ENCODE measurements around the gene TRABD2B.

Gene TRABD2B

DNA sequence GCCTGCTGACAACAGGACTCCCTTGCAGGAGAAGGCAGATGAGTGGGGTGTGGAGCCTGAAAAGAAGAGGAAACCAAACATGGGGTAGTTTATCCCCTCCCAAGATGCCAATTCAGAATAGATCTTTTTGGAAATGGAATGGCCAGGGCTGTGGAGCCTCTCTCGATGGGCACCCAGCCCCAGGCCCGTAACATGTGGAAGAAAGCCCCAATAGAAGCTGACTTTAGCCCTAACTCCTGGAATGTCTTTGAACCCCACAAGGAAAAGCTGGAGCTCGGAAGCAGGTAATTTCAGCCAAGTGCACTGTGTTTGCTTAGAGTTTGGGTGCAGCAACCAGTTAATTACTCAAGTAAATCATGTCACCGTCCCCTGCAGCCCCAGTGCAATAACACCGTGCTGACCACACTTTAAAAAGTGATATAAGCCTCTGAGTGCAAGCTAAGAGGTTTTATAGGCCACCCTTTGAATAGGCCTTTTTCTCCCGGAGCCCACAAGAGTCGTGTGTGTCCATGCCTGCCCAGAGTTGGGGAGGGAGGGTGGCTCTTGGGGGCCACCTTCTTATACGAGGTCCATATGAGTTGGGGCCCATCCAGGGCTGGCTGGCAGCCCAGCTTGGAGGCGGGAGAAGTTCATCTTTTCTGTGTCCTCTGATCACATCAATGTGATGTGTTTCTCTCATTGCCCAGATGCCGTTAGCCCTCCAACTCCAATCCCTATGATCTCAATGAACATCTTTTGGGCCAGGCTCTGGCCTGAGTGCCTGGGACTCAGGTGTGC lies 153.2 kb downstream of the TRABD2B start:
- DNase-seq: no peak

DNA sequence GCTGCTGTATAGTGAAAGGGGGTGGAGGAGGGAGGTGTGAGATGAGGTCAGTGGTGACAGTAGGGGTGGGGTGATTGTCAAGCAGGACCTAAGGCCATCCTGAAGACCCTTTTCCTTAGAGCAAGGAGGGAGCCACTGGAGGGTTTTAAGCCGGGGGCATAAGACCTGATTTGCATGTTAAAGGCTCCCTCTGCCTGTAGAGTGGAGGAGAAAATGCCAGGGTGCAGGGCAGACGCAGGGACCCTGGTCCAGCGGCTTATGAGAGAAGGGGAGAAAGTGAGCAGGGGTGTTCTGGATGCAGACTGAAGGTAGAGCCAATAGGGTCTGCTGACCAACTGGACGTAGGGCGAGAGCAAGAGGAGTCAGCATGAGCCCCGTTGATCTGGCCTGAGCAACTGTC lies 154.1 kb downstream of the TRABD2B start:
- DNase-seq: no peak

DNA sequence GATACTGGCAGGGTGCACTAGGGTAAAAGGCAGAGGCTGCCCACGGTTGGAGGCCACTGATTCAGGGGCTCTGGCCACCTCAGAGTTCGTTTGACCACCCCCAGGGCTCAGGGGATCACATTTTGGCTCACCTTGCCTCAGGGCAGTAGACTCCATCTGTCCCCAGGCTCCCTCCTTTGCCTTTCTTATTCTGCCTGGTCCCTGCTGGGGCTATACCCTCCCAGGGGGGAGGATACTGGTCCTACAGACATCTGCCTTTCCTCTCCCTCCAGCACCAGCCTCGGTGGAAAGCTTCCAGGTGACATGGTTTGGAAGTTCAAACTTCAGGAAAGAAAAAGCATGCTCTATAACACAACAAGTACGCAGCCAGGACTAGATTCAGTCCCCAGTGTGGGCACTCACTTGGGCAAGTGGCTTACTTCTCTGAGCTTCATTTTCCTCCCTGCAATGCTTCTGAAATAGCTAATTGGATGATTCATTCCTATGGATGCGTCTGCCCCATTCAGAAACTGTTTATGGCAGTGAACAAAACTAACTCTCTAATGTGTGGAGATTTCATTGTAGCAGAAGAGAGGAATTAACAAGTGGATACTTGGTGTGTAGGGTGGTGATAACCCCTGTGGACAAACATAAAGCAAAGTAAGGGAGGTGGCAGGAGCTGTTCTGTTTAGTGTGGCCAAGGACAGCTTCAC lies 154.8 kb downstream of the TRABD2B start:
- no peak for DNase-seq

DNA sequence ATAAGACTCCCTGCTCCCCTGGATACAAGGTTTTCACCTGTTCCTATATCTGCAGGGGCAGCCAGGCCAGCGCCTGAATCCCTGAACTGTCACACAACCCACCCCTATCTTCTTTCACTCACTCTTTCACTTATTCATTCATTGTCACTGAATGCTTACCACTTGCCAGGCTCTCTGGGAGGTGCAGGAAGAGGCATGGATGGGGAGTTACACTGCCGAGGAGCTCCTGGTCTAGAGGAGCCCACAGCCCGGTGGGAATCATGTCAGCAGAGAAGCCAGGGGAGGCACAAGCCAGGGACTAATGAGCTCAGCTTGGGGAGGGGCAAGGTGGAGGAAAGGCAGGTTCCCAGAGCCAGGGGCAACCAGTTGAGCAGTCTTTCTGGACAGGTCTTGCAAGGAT lies 155.8 kb downstream of the TRABD2B start:
- DNase-seq: no peak

DNA sequence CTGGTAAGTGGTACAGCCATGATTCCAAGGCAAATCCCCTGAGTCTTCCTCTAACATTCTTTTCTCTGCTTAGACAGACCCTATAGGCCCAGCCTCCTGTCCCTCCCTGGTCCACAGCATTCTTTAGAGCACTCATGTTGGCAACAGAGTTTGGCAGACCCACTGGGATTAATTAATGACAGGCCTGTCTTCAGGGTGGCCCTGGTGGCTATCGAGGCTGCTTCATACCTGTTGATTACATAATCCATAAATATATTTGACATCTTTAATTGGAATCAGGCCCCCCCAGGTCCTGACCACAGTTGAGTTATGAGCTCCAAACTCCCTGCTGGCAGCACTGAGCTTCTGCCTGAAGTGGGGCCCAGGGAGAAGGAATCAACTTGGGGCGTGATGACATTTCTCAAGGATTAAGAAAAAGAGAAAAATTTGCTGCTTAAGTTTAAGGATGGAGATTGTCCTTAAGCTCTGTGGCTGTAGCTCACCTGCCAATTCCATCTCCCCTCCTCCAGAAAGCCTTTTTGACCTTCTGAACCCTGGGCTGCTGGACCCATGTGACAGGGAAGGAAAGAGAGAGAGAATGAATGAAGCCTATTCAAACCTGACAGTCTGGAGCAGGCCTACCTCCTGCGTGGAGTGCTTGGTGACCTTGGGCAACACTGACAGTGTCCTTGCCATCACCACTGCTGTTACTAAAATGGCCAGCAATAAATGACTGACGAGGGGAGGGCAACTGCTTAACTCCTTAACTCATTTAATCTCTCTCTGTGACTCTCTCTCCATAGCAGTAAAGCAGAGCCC lies 156.6 kb downstream of the TRABD2B start:
- no peak for DNase-seq

DNA sequence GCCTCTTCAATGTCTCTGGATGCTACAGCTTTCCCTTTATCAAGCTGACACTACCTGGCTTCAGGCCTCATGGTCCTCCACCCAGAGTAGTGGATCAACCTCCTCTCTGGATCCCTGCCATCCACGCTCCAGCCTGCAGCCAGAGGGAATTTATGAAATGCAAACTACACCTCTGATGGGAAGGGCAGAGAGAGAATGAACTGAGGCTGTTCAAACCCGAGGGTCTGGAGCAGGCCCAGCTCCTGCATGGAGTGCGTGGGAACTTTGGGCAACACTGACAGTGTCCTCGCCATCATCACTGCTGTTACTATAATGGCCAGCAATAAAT lies 157.8 kb downstream of the TRABD2B start:
- no peak for DNase-seq

DNA sequence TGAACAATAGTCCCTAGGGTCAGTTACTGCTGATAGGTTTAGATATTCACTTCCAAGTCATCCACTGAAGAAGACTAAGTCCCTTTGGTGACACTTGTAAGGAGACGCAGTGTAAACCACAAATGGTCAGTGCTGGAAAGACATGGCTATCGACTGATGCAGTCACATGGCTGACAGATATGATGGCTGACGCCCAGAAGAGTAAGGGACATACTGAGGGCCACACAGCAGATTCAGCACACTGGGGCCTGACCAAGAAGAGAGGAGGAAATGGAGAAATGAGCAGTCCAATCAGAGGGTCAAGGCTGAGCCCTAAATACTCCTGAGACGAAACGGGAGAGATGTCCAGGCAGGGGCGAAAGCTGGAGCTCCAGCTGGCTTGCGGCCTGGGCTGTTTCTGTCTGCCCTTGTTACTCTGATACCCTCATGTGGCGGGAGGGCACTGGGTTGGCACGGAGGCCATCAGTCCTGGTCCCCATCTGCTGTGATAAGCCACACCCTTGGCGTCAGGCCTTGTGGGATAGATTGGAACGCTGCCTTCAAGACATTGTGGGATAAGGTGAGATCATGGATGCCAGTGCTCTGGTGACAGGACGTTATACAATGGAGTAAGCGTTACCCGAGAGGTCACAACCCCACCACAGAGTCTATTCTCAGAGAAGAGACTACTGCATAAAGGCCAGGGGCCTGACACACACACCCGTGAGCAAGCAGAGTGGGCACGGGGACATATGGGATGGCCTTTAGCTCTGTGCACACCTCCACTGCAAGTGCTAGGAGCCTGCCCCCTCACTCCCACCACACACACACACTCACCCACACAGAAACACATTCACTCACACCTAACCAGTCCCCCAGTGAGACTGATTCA lies 158.4 kb downstream of the TRABD2B start:
- DNase-seq: no peak

DNA sequence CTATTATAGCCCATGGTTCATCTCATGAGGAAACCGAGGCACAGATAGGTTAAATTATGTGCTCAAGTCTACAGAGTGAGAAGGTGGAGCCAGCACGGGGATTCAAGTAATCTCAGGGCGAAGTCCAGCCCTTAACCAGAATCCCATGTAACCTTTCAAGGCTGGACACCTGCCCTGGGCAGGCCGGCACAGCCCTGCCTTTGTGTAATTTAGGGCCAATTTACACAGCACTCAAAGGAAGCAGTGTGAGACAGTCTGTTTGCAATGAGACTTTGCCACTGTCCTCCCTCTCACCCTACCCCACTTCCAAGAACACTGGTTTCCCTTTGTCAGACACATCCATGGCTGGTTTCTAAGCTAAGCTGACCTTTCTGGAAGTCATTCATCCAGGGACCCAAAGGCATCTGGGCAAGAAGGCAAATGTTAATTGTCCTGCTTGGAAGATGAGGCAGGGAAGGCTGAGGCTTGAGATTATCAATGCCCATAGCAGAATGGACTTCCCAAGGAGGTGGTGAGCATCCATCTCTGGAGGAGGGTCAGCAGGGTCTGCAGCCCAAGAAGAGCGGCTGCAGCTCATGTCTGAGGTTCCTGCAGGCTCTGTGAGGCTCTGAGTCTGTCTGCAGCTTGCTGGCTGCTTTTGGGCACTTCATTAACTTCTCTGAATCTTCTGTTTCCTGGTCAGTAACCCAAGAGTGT lies 159.2 kb downstream of the TRABD2B start:
- no peak for DNase-seq

DNA sequence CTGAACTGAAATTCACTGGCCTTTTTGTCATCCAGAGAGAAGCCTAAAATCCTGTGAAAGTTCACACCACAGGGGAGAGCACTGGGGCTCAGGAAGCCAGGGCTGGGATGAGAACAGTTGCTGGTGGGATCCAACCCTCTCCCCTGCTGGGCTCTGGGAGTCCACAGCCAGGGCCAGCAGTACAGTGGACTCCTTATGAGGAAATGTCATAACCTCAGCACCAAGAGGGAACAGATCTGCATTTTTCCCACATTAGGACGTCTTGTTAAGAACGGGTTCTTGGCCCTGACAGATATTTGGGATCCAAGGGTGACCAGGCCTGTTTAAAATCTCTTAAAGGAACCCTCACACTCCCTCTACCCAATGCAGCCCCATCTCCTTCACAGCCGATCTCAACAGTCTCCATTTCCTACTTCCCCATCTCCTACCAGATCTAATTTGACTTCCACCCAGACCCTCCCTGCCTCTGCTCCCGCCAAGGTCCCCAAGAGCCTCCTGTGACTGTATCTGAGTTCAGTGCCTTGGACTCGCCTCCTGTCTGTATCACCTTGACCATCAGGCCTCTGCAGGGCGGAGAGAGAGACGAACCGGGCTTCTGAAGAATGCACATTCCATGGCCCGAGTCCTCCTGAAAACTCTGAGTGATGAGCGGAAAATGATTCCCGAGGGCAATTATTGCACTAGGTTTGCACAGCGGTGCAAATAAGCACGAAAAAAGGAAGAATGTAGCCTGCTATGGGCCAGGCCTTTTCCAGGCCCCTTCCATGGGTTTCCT lies 159.9 kb downstream of the TRABD2B start:
- DNase-seq: no peak

DNA sequence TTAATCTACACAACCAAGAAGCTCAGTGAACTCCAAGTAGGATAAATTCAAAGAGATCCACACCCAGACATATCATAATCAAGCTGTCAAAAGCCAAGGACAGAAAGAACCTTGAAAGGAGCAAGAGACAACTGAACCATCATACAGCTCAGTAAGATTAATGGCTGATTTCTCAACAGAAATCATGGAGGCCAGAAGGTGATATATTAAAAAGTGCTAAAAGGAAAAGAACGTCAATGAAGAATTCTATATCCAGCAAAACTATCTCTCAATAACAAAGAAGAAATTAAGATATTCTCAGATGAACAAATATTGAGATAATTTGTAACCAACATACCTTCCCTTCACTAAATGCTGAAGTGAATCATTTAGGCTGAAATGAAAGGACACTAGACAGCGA lies 161.8 kb downstream of the TRABD2B start:
- no peak for DNase-seq

DNA sequence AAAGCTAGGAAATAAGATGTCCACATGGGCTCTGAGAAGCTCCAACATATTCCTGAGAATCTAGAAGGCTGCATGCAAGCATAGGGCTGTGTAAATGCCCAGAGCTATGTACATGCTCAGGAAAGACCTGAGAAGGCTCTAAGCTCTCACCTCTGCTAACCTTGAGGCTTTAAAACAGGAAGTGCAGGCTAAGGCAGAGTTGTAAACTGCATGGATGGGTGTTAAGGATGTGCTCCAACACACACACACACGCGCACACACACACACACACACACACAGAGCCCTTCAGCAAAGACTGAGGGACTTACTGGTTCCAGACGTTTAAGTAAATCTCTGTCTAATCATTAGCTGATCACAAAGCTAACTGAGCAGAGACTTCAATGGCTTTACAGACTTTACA lies 162.9 kb downstream of the TRABD2B start:
- DNase-seq: no peak

DNA sequence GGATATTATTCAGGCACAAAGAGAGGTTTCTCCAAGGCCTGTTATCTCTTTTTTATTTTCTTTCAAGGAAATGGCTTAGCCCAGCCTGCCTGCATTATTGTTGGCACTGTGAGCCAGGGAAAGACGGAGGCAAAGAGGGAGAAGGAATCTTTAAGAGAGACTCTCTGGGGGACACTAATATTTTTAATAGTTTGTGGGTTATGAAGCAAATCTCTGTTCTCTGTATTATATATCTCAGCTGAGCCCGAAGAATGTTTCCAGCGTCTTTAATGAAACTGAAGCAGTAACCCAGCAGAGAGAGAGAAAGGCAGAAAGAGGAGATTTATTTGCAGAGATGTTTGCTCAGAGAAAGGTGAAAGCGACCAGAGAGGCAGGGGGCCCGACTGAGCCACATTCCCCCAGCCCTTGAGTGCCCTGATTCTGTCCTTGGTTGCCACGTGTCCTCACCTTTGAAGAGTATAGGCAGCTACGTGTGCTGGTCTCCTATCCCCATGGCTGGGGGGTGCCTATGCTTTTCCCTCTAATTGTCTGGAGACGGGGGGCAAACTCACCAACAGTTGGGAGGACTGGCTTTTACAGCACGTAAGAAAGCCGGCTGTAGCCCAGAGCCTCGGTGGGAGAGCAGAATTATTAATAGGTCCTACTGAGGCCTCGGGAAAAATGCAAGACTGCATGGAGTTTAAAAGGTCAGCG lies 166.4 kb downstream of the TRABD2B start:
- no peak for DNase-seq

DNA sequence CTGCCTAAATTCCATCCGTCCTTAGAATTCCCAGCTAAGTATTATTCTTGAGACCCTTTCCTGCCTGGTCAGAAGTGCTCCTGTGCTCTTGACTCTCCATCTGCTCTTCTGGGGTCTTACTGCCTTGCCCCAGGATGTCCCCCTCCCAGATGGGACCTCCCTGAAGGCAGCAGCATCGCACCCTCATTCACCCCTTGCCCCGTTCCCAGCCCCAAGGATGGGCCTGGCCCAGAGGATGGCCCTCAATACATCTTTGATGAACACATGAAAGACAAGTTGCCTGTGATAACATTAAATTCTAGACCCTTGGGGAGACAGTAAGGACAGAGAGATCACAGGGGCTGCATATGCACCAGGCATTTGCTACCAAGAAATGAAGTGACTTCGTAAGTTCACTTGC lies 167.2 kb downstream of the TRABD2B start:
- DNase-seq: no peak

DNA sequence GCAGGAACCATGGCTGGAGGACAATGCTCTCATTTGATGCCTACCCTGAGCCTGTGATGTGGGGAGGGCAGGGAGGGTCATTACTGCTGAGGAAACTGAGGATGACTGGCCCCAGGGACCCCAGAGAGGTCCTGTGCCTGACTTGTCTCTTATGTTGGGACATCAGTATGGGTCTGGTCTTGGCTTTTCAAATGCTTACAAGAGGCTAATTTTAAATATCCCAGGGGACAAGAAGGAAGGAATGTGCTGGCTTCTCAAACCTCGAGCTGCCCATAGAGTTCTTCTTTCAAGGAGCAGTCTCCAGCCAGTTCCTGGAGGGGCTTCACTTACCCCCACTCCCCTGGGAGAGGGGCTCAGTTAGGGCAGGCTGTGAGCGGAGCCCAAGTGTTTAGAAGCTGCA lies 168.2 kb downstream of the TRABD2B start:
- DNase-seq: no peak

DNA sequence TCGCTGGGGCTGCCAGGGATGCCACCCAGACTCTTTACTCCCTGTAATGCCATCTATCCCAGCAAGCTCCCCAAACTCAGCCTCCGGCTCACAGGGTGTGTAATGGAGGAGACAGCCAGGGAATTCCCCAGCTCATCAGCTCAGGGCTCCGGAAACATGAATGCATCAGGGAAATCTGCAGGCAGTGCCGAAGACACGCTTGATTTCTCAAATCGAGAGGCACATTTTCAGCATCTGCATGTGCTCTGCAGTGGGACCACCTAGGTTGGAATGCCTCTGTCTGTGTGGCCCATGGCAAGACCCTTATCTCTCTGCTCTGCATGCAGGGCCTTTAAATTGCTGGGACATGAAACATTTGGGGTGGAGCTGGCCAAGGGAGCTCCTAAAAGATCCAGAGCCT lies 170.1 kb downstream of the TRABD2B start:
- no peak for DNase-seq

DNA sequence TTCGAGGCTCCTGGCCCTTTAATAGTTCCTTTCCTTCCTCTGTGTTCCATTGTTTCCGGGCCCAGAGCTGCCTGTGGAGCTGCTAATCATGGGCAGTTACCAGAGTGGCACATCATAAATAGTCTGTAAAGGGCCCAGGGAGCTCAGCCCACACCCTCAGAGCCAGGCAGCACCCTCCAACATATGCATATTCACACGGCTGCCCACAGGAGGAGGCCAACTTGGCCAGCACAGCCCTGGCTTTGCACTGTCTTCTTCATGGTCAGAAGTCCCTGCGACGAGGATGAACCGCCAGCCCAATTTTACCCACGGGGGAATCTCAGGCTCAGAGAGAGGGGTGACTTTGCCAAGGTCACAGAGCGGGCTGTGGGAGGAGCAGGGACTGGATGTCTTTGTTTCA lies 172.5 kb downstream of the TRABD2B start:
- no peak for DNase-seq

DNA sequence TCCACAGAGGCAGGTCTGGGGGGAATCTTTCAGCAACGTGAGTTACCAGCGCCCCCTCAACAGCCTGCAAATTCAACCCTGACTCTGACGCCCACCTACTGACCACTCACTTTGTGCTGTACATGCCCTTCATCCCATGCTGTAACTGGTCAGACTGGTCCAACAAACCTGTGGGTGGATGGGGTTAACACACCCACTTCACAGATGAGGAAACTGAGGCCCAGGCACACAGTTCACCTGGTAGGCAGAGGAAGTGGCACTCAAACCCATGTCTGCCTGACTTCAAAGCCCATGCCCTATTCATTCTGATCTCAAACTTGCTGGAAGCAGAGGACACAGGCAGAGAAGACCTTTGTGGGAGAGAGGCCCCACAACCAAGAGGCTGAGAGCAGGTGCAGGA lies 172.9 kb downstream of the TRABD2B start:
- DNase-seq: no peak

DNA sequence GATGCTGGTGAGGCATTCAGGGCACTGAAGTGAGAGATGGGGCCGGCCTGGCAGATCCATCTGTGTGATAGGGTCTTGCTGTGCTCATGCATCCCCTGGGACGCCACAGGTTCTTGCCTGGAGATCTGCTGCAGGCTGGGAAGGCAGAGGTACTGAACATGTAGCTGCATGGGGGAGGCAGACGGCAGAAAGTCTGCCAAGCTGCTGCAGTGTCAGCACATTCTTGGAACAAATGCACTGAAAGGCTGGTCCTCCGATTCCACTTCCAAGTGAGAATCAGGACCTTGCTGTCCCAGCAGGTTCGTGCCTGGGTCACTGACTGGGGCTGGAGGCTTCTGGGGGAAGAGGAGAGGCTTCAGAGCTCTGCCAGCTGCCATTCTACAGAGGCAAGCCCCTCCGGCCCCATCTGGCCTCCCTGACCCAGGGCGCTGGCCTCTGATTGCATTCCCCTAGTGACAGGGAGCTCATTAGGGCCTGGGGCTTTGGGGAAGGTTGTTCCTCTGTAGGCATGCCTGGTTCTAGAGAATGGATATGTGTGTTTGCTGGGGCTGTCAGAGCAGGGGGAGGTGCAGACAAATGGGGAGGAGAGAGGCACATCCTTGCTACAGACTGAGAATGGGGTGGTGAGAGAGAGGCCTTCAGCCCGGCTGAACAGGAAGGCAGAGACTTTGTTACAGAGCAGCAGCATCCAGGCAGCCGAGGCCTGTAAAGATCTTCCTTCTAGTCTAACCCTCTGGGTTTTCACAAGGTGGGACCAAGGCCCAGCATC lies 174.0 kb downstream of the TRABD2B start:
- DNase-seq: no peak

DNA sequence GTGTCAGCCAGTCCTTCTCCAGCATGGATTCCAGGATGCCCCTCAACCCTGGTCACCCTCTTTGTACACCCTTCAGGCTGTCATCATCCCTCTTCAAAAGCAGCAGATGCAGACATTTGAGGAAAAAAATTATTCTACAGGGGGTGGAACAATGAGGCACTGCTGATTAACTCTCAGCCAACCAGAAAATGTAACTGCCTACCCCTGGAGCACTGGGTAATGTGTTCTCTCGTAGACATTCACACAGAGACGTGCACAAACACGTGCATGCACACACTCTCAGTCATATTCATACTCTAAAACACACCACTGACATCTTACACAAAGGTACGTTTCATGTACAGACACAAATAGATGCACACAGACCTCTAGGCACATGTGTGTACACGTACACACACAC lies 175.4 kb downstream of the TRABD2B start:
- DNase-seq: no peak

DNA sequence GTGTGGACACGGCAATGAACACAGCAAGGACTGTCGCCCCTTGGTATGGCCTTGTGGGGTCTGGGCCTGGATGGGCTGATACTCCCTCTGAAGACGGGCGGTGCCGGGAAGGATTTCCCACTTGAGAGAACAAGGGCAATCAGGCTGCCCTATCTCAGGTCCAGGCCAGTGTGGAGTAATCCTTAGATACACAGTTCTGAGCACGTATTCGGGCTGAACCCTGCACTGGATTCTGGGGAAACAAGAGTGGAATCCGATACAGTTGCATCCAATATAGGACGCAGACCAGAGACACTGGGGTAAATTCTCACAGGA lies 177.7 kb downstream of the TRABD2B start:
- DNase-seq: no peak

Data from midbrain (tissue), 1 donor.